WTC11 (cell line): ENCODE measurements around the gene GRIN1. TPM values are rescaled to one million over a fixed set of nuclear protein-coding genes. Genes with fewer than 3 reads are reported as not detected.
A peak's percentile ranks its signal among the peaks of the same experiment; 100 is the strongest.

Experiments
- ATF6 ChIP-seq: sonication (generic); formaldehyde crosslinking; IDR thresholded peaks from 2 replicates; pipeline ENCODE4 v1.8.1; 2023; ENCODE audit warnings: mild to moderate bottlenecking, missing genetic modification reagents
- CREM ChIP-seq: sonication (generic); formaldehyde crosslinking; IDR thresholded peaks from 2 replicates; pipeline ENCODE4 v1.8.1; 2022; ENCODE audit warnings: mild to moderate bottlenecking, missing genetic modification reagents, moderate library complexity
- ETV6 ChIP-seq: sonication (generic); formaldehyde crosslinking; IDR thresholded peaks from 2 replicates; pipeline ENCODE4 v1.8.1; 2022; ENCODE audit warnings: mild to moderate bottlenecking, missing genetic modification reagents
- FOXK1 ChIP-seq: sonication (generic); formaldehyde crosslinking; IDR thresholded peaks from 2 replicates; pipeline ENCODE4 v1.8.0; 2022; ENCODE audit warnings: mild to moderate bottlenecking, moderate library complexity, missing genetic modification reagents
- FOXP4 ChIP-seq: sonication (generic); formaldehyde crosslinking; IDR thresholded peaks from 2 replicates; pipeline ENCODE4 v1.8.0; 2022; ENCODE audit warnings: mild to moderate bottlenecking, missing genetic modification reagents
- IRF2 ChIP-seq: sonication (generic); formaldehyde crosslinking; IDR thresholded peaks from 2 replicates; pipeline ENCODE4 v1.8.0; 2022; ENCODE audit warnings: low read depth, missing genetic modification reagents, borderline replicate concordance
- MXD4 ChIP-seq: fragments of 250-450 bp; sonication (Bioruptor Pico); IDR thresholded peaks from 2 replicates; pipeline ENCODE4 v1.8.0; 2021; ENCODE audit warnings: mild to moderate bottlenecking, moderate library complexity, borderline replicate concordance
- MYBL2 ChIP-seq: sonication (generic); formaldehyde crosslinking; IDR thresholded peaks from 2 replicates; pipeline ENCODE4 v1.8.1; 2023; ENCODE audit warnings: mild to moderate bottlenecking, moderate library complexity, missing genetic modification reagents
- NR2C2 ChIP-seq: sonication (generic); formaldehyde crosslinking; IDR thresholded peaks from 2 replicates; pipeline ENCODE4 v1.8.0; 2022; ENCODE audit warnings: mild to moderate bottlenecking, missing genetic modification reagents
- PRRX2 ChIP-seq: fragments of 250-450 bp; sonication (Bioruptor Pico); IDR thresholded peaks from 2 replicates; pipeline ENCODE4 v1.8.0; 2021; ENCODE audit warnings: mild to moderate bottlenecking
- RORB ChIP-seq: fragments of 250-450 bp; sonication (Bioruptor Pico); IDR thresholded peaks from 2 replicates; pipeline ENCODE4 v1.9.0; 2021; ENCODE audit warnings: mild to moderate bottlenecking
- SOX15 ChIP-seq: fragments of 250-450 bp; sonication (Bioruptor Pico); IDR thresholded peaks from 2 replicates; pipeline ENCODE4 v1.9.0; 2021; ENCODE audit warnings: mild to moderate bottlenecking
- TEAD1 ChIP-seq: sonication (generic); formaldehyde crosslinking; IDR thresholded peaks from 2 replicates; pipeline ENCODE4 v1.8.0; 2022; ENCODE audit warnings: mild to moderate bottlenecking, missing genetic modification reagents
- USF2 ChIP-seq: sonication (generic); formaldehyde crosslinking; IDR thresholded peaks from 2 replicates; pipeline ENCODE4 v1.8.1; 2023; ENCODE audit warnings: mild to moderate bottlenecking, missing genetic modification reagents, moderate library complexity
- ZNF121 ChIP-seq: sonication (generic); formaldehyde crosslinking; IDR thresholded peaks from 2 replicates; pipeline ENCODE4 v1.8.0; 2023; ENCODE audit warnings: missing genetic modification reagents
- ZNF138 ChIP-seq: sonication (generic); formaldehyde crosslinking; conservative IDR thresholded peaks from 2 replicates; pipeline ENCODE4 v1.8.1; 2022; ENCODE audit warnings: mild to moderate bottlenecking, moderate library complexity, missing genetic modification reagents
- ZNF671 ChIP-seq: fragments of 250-450 bp; sonication (Bioruptor Pico); IDR thresholded peaks from 2 replicates; pipeline ENCODE4 v1.8.0; 2021; ENCODE audit warnings: mild to moderate bottlenecking
- ZSCAN18 ChIP-seq: fragments of 250-450 bp; sonication (Bioruptor Pico); IDR thresholded peaks from 2 replicates; pipeline ENCODE4 v2.1.2; 2022; ENCODE audit warnings: mild to moderate bottlenecking, moderate library complexity
- total RNA-seq: library from RNA; stranded (reverse); gene quantifications from 3 replicates; pipeline ENCODE4 v1.2.3, GENCODE V29; 2021
- TF ChIP-seq, protein P1 (sequence below): sonication (generic); formaldehyde crosslinking; IDR thresholded peaks from 2 replicates; pipeline ENCODE4 v1.8.1; 2023; ENCODE audit warnings: mild to moderate bottlenecking, moderate library complexity, missing genetic modification reagents
- TF ChIP-seq, protein P2 (sequence below): sonication (generic); formaldehyde crosslinking; conservative IDR thresholded peaks from 2 replicates; pipeline ENCODE4 v1.8.1; 2023; ENCODE audit warnings: mild to moderate bottlenecking, low read depth, missing genetic modification reagents, moderate library complexity
- TF ChIP-seq, protein P3 (sequence below): sonication (generic); formaldehyde crosslinking; IDR thresholded peaks from 2 replicates; pipeline ENCODE4 v1.8.0; 2022; ENCODE audit warnings: mild to moderate bottlenecking, missing genetic modification reagents
- TF ChIP-seq, protein P4 (sequence below): sonication (generic); formaldehyde crosslinking; IDR thresholded peaks from 2 replicates; pipeline ENCODE4 v1.8.1; 2022; ENCODE audit warnings: low read depth, mild to moderate bottlenecking, moderate library complexity, missing genetic modification reagents, borderline replicate concordance
- TF ChIP-seq, protein P5 (sequence below): sonication (generic); formaldehyde crosslinking; IDR thresholded peaks from 2 replicates; pipeline ENCODE4 v1.8.0; 2023; ENCODE audit warnings: missing genetic modification reagents
- TF ChIP-seq, protein P6 (sequence below): sonication (generic); formaldehyde crosslinking; IDR thresholded peaks from 2 replicates; pipeline ENCODE4 v1.8.0; 2022; ENCODE audit warnings: mild to moderate bottlenecking, missing genetic modification reagents

The GRIN1 gene
- total RNA-seq, 1 experiment from 2014 or later, result 4.1 TPM

DNA sequence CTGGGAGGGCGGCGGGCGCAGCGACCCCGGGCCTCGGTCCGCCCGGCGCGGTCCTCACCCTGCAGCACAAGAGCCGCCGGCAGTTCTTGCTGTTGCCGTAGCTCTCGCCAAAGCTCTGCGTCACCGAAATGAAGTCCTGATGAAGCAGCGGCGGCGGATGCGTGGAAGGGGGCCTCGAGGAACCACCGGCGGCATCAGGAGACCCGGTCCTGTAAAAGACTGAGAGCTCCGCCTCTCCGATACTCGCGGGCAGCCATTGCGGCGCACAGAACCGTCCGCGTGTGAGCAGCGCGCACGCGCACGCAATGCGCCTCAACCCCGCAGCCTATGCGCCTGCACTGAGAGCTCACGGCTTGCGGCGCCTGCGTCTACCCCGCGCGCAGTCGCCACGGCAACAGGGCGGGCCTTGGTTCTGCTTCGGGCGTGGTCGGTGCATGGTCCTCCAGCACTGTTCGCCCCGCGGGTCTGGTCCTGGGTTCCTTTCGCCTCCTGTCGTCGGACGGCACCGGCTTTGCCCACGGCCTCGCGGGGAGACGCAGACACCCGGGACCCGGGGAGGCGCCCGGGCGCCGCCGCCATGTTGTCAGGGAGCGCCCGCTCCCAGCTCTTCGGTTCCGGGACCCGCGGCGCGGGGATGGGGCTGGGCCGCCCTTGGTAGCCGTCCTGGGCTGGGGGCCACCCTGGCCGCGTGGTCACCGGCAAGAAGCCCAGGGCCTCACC lies 9.3 kb upstream of the GRIN1 start (continued):
- TF ChIP-seq, protein P1, sequence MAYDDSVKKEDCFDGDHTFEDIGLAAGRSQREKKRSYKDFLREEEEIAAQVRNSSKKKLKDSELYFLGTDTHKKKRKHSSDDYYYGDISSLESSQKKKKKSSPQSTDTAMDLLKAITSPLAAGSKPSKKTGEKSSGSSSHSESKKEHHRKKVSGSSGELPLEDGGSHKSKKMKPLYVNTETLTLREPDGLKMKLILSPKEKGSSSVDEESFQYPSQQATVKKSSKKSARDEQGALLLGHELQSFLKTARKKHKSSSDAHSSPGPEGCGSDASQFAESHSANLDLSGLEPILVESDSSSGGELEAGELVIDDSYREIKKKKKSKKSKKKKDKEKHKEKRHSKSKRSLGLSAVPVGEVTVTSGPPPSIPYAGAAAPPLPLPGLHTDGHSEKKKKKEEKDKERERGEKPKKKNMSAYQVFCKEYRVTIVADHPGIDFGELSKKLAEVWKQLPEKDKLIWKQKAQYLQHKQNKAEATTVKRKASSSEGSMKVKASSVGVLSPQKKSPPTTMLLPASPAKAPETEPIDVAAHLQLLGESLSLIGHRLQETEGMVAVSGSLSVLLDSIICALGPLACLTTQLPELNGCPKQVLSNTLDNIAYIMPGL, result peak; percentile 87
- TF ChIP-seq, protein P2, sequence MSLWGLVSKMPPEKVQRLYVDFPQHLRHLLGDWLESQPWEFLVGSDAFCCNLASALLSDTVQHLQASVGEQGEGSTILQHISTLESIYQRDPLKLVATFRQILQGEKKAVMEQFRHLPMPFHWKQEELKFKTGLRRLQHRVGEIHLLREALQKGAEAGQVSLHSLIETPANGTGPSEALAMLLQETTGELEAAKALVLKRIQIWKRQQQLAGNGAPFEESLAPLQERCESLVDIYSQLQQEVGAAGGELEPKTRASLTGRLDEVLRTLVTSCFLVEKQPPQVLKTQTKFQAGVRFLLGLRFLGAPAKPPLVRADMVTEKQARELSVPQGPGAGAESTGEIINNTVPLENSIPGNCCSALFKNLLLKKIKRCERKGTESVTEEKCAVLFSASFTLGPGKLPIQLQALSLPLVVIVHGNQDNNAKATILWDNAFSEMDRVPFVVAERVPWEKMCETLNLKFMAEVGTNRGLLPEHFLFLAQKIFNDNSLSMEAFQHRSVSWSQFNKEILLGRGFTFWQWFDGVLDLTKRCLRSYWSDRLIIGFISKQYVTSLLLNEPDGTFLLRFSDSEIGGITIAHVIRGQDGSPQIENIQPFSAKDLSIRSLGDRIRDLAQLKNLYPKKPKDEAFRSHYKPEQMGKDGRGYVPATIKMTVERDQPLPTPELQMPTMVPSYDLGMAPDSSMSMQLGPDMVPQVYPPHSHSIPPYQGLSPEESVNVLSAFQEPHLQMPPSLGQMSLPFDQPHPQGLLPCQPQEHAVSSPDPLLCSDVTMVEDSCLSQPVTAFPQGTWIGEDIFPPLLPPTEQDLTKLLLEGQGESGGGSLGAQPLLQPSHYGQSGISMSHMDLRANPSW, result no peak
- peak; percentile 90 for TF ChIP-seq ETV6 (CRISPR knock-in tag)
- TF ChIP-seq ZNF671 (CRISPR knock-in tag), result no peak
- no peak for TF ChIP-seq MXD4 (CRISPR knock-in tag)
- TF ChIP-seq FOXK1 (CRISPR knock-in tag), result peak; percentile 89
- peak; percentile 78 for TF ChIP-seq TEAD1 (CRISPR knock-in tag)
- 0 out of 2 replicates have a peak, but pooled peaks have one; percentile 55 for TF ChIP-seq PRRX2 (CRISPR knock-in tag)
- peak; percentile 62; the same call in 1 of the 2 replicates for TF ChIP-seq CREM
- no peak for TF ChIP-seq SOX15
- no peak for TF ChIP-seq RORB (CRISPR knock-in tag)
- TF ChIP-seq IRF2 (CRISPR knock-in tag), result 0 out of 2 replicates have a peak, but pooled peaks have one; percentile 49
- TF ChIP-seq FOXP4 (CRISPR knock-in tag), result peak; percentile 91
- peak; percentile 92 for TF ChIP-seq MYBL2 (CRISPR knock-in tag)
- TF ChIP-seq NR2C2 (CRISPR knock-in tag), result 0 out of 2 replicates have a peak, but pooled peaks have one; percentile 9
- TF ChIP-seq ZNF121, result no peak
- TF ChIP-seq ZNF138 (CRISPR knock-in tag), result no peak
- TF ChIP-seq, protein P3, sequence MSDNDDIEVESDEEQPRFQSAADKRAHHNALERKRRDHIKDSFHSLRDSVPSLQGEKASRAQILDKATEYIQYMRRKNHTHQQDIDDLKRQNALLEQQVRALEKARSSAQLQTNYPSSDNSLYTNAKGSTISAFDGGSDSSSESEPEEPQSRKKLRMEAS (CRISPR knock-in tag), result peak; percentile 75
- TF ChIP-seq, protein P4, sequence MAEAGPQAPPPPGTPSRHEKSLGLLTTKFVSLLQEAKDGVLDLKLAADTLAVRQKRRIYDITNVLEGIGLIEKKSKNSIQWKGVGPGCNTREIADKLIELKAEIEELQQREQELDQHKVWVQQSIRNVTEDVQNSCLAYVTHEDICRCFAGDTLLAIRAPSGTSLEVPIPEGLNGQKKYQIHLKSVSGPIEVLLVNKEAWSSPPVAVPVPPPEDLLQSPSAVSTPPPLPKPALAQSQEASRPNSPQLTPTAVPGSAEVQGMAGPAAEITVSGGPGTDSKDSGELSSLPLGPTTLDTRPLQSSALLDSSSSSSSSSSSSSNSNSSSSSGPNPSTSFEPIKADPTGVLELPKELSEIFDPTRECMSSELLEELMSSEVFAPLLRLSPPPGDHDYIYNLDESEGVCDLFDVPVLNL (CRISPR knock-in tag), result no peak
- TF ChIP-seq, protein P5, sequence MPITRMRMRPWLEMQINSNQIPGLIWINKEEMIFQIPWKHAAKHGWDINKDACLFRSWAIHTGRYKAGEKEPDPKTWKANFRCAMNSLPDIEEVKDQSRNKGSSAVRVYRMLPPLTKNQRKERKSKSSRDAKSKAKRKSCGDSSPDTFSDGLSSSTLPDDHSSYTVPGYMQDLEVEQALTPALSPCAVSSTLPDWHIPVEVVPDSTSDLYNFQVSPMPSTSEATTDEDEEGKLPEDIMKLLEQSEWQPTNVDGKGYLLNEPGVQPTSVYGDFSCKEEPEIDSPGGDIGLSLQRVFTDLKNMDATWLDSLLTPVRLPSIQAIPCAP (CRISPR knock-in tag), result peak; percentile 37; the same call in 1 of the 2 replicates
- TF ChIP-seq, protein P6, sequence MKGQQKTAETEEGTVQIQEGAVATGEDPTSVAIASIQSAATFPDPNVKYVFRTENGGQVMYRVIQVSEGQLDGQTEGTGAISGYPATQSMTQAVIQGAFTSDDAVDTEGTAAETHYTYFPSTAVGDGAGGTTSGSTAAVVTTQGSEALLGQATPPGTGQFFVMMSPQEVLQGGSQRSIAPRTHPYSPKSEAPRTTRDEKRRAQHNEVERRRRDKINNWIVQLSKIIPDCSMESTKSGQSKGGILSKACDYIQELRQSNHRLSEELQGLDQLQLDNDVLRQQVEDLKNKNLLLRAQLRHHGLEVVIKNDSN (CRISPR knock-in tag), result peak; percentile 49; the same call in 1 of the 2 replicates
- no peak for TF ChIP-seq ATF6
- 0 out of 2 replicates have a peak, but pooled peaks have one; percentile 18 for TF ChIP-seq USF2
- TF ChIP-seq ZSCAN18 (CRISPR knock-in tag), result no peak
